Activated naive CD4-positive, alpha-beta T cell treated with Interleukin-2 at 50 U/mL for 16 hours (primary cell): Measurements from ENCODE around the gene SMAD6.

ENCODE experiments used
- DNase-seq: peaks from one replicate; pipeline ENCODE4 v3.0.0-alpha.2; 2020

Gene SMAD6

GRCh38 chr15:66702035-66702786 lies at the start of gene SMAD6:
TSS of gene SMAD6 (plus strand) at chr15:66702236. CDS start at chr15:66703259, 1,023 bp downstream.
- DNase-seq: peak; percentile 70

GRCh38 chr15:66652806-66653205 lies 49.2 kb upstream of the SMAD6 start:
- no peak for DNase-seq

GRCh38 chr15:66653398-66653797 lies 48.6 kb upstream of the SMAD6 start:
- no peak for DNase-seq

- DNase-seq: no peak
Measured at GRCh38 chr15:66653852-66654251, 48.2 kb upstream of the SMAD6 start.

GRCh38 chr15:66654361-66654738 lies 47.7 kb upstream of the SMAD6 start:
- DNase-seq: no peak

GRCh38 chr15:66654739-66655375 lies 47.2 kb upstream of the SMAD6 start:
- DNase-seq: no peak

- DNase-seq: no peak
Measured at GRCh38 chr15:66655511-66655910, 46.5 kb upstream of the SMAD6 start.

- DNase-seq: no peak
Measured at GRCh38 chr15:66655997-66656396, 46.0 kb upstream of the SMAD6 start.

- DNase-seq: no peak
Measured at GRCh38 chr15:66657185-66658020, 44.6 kb upstream of the SMAD6 start.

GRCh38 chr15:66658044-66658443 lies 44.0 kb upstream of the SMAD6 start:
- DNase-seq: no peak

- DNase-seq: no peak
Measured at GRCh38 chr15:66658855-66659254, 43.2 kb upstream of the SMAD6 start.

GRCh38 chr15:66659384-66659783 lies 42.7 kb upstream of the SMAD6 start:
- DNase-seq: no peak

GRCh38 chr15:66661432-66662096 lies 40.5 kb upstream of the SMAD6 start:
- no peak for DNase-seq

- DNase-seq: no peak
Measured at GRCh38 chr15:66662522-66662921, 39.5 kb upstream of the SMAD6 start.

- DNase-seq: no peak
Measured at GRCh38 chr15:66663664-66664063, 38.4 kb upstream of the SMAD6 start.

- no peak for DNase-seq
Measured at GRCh38 chr15:66670175-66670574, 31.9 kb upstream of the SMAD6 start.

GRCh38 chr15:66670762-66671580 lies 31.1 kb upstream of the SMAD6 start:
- no peak for DNase-seq

- no peak for DNase-seq
Measured at GRCh38 chr15:66672867-66673266, 29.2 kb upstream of the SMAD6 start.

GRCh38 chr15:66673410-66674322 lies 28.4 kb upstream of the SMAD6 start:
- DNase-seq: peak; percentile 32

GRCh38 chr15:66674756-66675155 lies 27.3 kb upstream of the SMAD6 start:
- no peak for DNase-seq

GRCh38 chr15:66675446-66675845 lies 26.6 kb upstream of the SMAD6 start:
- DNase-seq: no peak
